Activated CD8-positive, alpha-beta memory T cell treated with anti-CD3 and anti-CD28 coated beads for 24 hours (primary cell): ENCODE data around the gene MPPED1.

Source experiments
- DNase-seq: peaks from one replicate; pipeline ENCODE4 v3.0.0-alpha.2; 2020

The MPPED1 gene

DNA sequence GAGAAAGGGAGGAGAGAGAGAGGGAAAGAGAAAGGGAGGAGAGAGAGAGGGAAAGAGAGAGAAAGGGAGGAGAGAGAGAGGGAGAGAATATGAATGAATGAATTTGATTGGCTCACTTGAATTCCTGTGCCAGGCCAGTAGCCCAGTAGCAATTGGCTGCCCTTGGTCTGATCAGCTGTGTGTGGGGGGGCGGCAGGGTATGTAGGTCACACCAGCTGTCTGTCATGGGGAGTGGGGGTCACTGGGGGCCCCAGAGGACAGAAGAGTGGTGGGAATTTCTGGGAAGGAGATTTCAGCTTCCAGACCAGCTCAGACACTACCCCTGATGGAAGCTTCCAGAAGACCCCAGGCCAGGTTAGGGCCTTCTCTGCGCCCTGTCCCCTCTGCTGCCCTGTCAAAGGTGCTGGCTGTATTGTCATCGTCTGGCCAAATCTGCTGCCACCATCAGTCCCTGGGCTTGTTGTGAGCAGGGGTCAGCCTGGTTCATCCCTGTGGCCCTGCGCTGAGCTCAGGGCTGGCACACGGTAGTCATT, 21.1 kb downstream of the MPPED1 start:
- no peak for DNase-seq

DNA sequence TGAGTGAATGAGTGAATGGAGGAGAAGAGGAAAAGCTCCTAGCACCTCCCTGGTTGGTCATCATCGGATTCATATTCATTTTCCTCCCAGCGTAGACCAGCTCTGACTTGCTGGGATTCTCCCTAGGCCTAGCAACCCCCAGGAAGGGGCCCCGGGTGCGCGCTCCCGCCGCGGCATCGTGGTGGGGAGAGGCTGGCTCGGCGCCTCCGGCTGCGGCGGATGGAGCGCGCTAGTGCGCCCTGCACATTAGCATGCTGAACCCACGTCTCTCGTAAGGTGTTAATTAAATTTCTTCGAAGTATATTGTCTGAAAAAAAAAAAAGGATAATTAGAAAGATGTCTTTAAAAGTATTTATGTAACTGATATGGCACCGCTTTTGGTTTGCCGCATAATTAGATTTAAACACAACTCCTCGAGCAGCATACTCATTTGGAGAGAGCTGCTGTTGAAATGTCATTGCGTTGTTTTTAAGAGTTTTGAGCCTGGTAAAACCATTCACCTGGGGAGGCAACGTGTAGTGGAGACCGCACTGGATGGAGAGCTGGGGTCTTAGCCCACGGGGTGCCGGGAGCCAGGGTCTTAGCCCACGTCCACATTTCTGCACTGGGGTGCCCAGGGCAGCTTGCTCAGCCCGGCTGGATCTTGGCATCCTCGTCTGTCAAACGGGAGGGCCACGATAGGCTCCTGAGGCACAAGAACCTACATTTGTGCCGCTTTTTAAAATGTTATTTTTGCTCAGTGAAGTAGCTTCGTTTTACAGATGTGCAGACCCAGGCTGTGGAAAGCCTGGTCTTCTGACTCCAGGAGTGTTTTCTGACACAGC, 21.8 kb downstream of the MPPED1 start:
- DNase-seq = no peak

DNA sequence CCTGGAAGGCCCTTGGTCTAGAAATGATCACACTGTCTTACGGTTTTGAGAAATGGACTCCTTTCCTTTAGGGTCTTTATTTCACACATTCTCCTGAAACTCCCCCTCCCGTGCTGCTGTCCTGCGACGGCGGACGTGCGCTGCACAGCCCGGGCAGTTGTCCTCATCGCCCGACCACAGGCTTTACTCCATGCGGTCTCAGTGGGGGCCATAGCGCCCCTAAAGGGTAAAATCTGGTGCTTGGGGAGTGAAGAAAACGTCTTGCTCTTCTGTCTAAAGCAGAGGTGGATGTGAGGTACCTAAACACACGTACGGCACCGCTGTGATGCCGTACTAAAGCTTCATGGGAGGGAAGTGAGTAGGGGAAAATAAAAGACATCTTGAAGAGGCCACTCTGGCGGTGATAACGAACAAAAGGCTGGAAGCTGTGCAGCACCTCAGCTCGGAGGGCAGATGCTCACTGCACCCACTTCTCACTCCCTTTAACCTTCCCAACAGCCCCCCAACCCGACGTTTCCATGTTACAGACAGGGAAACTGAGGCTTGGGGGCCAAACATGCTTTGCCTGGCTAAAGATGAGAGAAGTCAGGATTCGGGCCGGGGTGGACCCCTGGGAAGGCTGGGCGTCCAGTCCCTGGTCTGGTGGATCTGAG, 22.6 kb downstream of the MPPED1 start:
- DNase-seq = no peak

DNA sequence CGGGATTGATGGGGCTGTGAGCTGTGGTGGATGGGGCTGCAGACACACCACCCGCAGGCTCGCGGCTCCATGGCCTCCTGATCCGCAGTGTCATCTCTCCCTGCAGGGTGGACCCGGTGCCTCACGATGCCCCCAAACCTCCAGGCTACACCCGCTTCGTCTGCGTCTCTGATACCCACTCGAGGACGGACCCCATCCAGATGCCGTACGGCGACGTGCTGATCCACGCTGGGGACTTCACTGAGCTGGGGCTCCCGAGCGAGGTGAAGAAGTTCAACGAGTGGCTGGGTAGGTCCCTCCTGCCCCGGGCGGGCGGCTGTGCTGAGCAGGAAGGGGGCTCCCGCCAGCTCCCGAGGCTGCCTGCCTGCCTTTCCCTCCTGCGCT, 23.1 kb downstream of the MPPED1 start:
- no peak for DNase-seq

DNA sequence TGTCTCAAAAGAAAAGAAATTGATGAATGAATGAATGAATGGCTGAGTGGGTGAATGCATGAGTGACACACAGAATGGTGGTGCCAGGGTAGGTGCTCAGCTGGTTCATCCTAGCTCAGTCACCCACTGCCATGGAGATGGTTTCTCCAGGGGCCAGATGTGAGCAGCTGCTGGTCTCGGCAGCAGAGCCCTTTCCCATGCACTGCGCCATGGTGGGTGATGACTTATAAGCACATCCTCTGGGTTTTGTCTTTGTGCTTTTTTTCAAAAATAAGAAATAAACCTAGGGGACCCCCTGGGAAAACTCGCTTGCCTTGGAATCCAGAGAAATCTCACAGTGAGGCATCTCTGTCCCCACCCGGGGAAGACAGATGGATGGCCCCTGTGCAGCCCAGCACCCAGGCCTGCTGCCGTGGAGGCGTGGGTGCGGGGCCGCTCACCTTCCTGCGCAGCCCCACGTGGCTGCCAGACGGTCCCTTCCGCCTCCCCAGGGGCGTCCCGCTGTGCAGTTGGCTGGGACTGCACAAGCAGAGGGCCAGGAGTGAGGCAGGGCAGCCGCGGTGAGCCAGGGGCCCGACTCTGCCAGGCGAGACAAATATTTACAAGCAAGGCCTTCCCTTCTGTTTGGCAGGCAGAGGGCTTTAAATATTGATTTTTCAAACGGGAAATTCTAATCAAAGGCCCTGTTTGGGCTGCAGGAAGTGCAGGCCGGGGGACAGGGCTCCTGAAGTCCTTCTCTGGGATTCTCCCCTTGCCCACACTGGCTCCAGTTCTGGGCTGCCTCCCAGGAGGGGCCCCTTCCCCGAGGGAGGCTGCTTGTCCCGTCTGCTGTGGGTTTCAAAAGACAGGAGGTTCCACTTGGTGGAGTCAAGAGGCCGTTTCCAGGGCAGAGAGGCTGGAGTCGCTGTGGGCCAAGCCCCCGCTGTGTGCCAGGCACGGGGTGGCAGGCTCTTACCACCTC, 24.3 kb downstream of the MPPED1 start:
- DNase-seq = no peak

DNA sequence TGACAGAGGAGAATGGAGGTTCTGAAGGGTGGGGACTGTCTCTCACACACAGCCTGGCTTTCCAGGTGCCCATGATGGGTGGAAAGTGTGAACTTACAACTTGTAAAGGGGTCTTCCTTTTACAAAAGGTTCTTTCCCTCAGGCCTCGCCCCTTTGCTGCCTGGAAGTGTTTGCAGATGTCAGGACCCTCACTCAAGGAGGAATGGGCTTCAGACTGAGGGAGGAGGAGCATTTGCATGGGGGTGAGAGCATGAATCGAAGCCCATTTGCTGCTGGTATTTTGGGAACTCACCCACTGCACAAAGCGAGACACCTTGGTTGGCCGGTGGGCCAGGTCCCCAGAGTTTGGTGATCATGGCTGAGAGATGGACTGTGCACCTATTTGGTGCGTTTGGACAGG, 25.1 kb downstream of the MPPED1 start:
- no peak for DNase-seq

DNA sequence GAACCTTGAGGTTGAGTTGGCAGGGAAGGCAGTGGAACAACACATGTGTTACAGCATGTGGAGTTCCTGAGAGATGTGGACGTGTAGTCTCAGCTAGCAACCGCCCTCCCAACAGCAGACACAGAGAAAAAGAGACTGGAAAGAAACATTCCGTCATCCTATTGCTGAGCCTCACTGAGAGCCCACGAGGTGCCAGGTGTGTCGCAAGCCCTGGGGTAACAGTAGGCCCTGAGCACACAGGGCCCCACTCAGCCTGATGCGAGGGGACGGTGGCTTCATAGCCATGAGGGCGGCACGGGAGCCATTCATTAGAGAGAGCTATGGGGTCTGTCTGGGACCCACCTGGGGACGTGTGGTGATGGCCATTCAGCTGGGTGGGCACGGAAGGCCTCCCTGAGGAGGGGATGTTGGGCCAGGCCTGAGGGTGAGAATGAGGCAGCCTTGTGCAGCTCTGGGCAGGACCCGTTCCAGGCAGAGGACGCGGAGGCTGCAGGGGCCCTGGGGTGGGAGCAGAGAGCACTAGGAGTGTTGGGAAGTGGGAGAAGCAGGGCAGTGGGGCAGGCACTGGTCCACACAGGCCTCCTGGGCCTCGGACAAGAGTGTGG, 26.2 kb downstream of the MPPED1 start:
- DNase-seq = no peak

DNA sequence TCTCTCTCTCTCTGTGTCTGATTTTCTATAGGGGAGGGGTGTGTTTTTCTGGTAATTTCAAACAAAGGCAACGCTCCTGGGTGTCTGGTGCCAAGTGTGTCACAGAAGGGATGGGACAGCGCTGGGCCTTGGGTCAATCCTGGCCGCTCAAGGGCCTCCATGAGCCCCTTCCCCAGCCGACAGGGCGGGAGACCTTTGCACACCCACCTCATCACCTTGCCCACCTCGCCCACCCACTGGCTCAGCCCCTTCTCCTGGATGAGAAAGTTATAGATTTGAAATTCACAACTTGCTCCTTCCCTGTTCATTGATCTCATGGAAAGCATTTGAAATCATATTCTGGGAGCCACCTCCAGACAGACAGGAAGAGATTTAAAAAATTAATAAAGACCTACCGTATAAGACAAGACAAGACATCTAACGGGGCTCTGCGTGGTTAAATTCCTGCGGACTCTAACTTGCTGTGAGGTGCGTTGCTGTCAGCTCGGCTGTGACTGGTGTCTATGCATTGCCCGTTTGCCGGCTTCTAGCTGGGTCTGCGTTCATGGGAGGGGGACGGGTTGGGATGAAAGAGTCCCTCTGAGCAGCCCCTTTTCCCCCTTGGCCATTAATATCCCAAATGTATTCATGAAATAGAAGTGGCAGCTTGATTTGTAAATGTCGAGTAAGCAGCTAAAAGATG, 27.0 kb downstream of the MPPED1 start:
- DNase-seq = no peak

DNA sequence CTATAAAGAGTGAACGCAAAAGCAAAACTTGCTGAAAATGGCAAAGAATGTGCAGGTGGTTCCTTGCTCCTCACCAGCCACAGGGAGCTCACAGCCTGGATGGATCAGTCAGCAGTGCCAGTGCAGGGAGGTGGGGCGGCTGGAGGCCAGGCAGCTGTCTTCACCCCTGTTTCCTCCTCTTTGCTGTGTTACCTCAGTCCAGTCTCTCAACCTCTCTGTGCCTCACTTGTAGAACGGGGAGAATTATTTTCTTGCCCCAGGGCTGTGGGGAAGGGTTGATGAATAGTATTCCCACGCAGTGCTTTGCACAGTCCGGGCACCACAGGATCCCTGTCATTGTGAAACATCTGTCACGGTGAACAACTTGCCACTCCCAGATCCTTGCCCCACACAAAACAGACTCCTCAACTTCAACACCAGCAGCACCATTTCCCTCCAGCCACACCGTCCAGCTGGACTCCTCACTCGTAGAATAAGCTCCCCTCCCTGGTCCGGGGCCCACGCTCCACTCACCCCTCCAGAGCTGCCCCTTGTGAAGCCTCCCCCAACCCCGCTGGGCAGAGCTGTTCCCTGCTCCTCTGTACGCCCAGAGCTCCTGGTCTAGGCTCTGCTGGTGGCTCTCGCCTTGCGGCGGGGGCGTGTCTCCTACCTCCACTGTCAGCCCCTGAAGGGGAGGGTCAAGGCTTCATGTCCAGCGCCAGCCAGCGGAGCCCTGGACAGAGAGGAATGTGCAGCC, 27.7 kb downstream of the MPPED1 start:
- no peak for DNase-seq

DNA sequence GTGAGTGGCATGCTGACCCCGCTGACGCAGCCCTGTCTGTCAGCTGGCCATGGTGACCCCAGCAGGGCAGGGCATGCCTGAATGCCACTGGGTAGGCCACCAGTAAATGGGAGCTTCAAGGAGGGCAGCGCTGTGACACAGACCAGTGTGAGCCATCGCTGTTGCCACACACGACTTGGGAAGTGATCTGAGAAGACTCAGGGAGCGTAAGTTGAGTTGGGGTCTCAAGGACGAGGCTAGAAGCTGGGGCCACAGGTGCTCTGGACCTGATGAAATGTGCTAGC, 28.2 kb downstream of the MPPED1 start:
- no peak for DNase-seq

DNA sequence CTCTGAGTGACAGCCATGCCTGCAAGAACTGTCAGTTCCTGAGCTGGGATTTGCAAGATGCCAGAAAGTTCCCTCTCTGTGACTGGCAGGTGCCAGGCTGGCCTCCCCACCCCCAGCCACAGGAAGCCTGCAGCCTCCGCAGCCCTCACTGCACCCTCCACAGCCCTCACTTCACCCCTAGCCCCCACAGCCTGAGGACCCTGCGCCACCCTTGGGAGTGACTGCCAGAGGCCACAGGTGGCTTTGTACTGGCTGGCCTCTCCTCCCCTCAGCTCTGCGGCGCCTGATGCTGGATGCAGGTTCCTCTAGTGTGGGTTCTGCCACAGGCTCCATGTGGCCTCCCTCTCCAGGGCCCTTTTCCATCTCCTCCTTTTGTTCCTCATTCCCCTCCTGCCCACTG, 28.7 kb downstream of the MPPED1 start:
- DNase-seq = no peak

DNA sequence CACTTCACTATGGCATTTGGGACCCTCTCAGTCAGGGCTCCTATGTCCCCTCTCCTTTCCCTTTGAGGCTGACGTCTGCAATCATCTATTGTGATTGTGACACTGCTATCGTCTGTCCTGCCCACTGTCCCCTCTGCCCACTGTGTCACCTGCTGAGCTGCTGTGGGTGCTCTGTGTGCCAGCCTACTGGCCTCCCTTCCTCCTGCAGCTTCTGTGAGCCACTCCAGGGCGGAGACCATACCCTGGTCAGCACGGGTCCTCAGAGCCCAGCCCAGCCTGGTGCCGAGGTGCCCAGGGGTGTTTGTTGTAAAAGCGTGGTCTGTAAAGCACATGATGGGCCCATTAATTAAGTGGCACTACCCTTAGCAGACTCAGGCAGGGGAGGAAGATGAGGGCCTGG, 29.4 kb downstream of the MPPED1 start:
- no peak for DNase-seq

DNA sequence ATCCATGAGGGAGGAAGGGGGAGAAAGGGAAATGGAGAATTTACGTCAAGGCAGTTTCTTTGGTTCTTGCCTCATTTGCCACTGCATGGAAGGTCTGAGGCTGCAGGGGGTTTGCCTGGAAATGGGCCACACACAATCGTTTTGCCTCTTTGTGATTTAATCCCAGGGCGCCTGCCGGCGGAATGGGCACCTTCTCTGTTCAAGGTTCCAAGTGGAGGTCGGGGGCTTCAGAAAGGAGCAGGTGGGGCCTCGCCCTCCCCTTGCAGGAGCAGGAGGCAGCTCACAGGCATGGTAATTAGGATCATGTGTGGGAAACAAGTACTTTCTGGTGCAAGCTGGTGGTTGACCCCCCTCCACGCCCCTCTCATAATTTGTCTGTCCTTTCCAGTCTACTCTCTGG, 29.9 kb downstream of the MPPED1 start:
- no peak for DNase-seq

DNA sequence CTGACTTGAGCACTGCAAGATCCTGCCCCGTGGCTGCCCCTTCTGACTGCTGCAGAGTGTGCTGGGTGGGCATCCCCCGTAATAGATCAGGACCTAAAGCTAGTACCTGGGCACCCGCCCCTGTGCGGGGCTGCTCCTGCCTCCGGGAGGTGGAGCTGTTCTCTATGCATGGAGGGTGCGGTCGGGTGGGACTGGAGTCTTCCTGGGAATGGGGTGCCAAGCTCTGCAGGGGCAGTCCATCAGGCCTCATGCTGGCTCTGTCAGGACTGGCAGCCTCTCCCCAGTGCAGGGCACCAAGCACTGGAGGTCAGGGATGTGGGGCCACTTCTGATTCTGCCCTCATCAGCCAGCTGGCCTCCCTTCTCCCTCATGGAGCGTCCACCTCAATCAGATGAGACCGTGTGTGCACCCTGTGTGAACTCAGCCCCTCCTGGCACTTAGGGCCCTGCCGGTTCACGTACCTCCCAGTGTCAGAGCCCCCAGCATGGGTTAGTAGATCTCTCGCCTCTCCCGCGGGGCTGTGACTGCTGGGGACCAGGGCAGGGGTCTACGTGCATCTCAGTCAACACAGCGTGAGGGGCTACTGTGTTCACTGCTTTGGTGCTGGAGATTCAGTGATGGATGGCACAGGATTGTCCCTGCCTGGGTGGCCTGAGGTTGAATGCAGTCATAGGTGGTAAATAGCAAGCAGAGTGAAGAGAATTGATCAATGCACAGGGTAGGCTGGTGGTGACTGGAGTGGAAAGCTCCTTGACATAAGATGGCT, 30.8 kb downstream of the MPPED1 start:
- no peak for DNase-seq

DNA sequence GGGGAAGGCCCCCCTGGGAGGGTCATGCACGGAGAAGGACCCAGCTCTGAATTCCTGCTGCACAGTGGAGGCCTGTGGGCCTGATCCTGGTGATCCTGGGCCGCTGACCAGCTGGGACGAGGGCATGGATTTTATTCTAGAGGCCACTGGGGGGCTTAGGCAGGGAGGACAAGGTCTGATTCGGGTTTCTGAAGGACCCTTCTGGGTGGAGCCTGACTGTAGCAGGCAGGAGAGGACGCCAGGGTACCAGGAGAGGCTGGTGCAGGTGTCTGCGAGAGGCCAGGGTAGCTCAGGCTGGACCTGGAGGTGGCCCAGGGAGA, 31.3 kb downstream of the MPPED1 start:
- no peak for DNase-seq

DNA sequence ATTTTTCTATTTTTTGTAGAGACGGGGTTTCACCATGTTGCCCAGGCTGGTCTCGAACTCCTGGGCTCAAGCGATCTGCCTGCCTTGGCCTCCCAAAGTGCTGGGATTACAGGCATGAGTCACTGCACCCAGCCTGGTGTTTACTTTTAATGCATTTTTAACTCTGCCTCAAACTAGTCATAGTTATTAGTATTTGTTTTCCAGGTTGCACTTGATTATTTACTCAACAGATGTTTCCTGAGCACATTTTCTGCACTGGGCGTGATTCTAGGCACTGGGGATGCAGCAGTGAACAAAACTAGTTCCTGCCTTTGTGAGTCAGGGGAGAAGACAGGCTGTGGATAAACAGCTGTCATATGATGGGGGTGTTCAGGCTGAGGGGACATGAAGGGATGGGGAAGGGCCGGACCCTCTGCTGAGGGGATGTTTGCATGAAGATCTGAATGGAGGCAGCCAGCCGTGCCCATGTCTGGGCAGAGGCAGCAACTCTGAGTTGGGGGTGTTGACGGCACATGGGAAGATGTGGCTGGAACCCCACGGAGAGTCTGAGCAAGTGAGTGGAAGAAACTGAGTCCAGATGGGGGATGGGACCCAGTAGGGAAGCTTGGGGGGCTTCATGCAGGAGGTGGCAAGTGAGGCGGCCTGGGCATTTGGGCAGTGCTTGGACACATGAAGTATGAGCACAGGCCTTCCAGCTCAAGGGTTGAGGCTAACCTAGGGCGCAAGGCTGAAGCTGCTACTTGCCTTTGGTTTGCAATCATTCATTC, 34.4 kb downstream of the MPPED1 start:
- DNase-seq = no peak

DNA sequence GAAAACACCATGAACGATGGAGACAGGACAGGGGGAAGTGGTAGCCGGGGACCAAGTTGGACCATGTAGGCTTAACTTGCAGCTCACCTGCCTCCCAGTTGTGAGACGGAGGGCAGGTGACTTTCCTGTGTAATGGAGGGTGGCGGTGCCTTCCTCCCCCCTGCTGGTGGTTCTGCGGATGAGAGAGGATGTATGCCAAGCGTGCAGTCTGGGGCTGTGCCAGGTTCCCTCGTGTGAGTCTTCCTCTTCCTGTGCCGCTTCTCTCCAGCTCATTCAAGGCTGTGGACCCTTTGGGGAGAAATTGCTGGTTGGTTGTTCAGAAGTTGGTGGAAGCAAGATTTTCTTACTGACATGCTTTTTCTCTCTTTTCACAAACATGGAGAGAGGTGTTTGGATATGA, 35.1 kb downstream of the MPPED1 start:
- DNase-seq = no peak

DNA sequence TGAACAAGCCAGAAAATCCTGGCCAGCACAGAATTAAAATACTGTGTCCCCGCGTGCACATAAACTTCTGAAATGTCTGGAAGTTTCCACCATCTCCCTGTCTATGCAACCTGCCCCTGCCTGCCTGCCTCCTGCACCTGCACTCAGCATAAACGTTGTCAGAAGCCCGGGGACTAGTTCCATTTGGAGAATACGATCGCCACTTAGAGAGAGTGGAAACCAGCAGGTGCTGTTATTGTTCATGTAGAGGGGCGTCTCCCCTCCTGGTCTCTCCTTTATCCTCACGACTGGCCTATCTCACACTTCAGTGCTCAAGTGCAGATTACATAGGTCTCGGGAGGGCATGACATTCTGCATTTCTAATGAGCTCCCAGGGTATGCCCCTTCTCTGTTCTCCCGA, 35.6 kb downstream of the MPPED1 start:
- DNase-seq = no peak

DNA sequence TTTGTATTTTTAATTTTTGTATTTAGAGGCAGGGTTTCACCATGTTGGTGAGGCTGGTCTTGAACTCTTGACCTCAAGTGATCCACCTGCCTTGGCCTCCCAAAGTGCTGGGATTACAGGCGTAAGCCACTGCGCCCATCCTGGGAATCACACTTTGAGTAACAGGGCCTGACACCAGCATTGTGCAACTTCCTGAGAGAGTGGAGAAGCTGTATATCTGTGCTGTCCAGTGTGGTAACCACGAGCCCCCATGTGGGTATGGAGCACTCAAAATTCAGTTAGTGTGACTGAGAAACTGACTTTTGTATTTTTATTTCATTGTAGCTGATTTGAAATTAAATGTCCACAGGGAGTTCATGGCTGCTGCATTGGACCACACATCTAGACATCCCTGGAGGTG, 36.2 kb downstream of the MPPED1 start:
- no peak for DNase-seq

DNA sequence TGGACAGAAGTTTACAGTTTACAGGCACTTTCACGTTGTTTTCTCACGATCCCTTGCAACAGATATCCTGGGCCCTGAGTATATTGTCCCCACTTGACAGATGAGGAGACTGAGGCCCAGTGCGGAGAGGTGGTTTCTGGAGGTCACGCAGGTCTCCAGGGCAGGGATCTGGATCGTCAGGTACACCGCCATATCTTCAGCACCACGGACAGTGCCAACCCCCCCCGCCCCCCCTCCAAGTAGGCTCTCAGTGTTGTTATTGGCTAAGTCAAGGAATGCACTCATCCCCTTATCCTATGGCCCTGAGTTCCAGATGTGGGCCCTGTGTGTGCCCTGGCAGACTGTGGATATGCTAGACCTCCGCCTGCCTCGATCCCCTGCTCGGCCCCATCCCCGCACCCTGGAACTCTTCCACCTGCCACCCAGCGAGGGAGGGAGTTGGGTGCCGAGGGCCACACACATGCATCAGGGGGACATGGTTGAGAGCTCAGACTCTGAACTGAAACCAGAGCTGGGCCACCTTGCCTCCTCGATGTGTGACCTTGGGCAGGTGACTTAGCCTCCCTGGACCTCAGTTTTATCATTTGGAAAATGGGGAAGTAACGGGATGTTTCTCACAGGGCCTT, 37.5 kb downstream of the MPPED1 start:
- DNase-seq = no peak
